GM19328 (cell line): ENCODE measurements around the gene CNIH1.
"Not testable (repeated sequence)": the region's sequence is repeated elsewhere in the genome, so short reads cannot be mapped to it uniquely, and the experiment has no call there.

Experiments
- ATAC-seq: cut with Tn5 transposase; IDR thresholded peaks from one replicate; pipeline ENCODE4 v1.9.1; 2021; ENCODE audit warnings: mild to moderate bottlenecking, moderate library complexity; ENCODE audit not compliant: unreplicated experiment

Gene CNIH1

GRCh38 chr14:54470701-54471100, 29.5 kb upstream of the CNIH1 start:
- no peak for ATAC-seq

- no peak for ATAC-seq
These were observed 26.1 kb upstream of the CNIH1 start for GRCh38 chr14:54467280-54467679.

- ATAC-seq = no peak
These were observed 24.5 kb upstream of the CNIH1 start for GRCh38 chr14:54465654-54466053.

GRCh38 chr14:54462048-54462447, 20.9 kb upstream of the CNIH1 start:
- ATAC-seq = no peak

- ATAC-seq = no peak
These were observed 17.9 kb upstream of the CNIH1 start for GRCh38 chr14:54459106-54459505.

- ATAC-seq = not testable (repeated sequence)
These were observed 17.4 kb upstream of the CNIH1 start for GRCh38 chr14:54458536-54458935.

GRCh38 chr14:54457609-54457996, 16.4 kb upstream of the CNIH1 start:
- ATAC-seq = no peak

- not testable (repeated sequence) for ATAC-seq
These were observed 15.8 kb upstream of the CNIH1 start for GRCh38 chr14:54456820-54457608.

- no peak for ATAC-seq
These were observed 14.2 kb upstream of the CNIH1 start for GRCh38 chr14:54455363-54455762.

- not testable (repeated sequence) for ATAC-seq
These were observed 12.8 kb upstream of the CNIH1 start for GRCh38 chr14:54453990-54454389.

GRCh38 chr14:54453252-54453651, 12.1 kb upstream of the CNIH1 start:
- no peak for ATAC-seq

- ATAC-seq = no peak
These were observed 10.8 kb upstream of the CNIH1 start for GRCh38 chr14:54451961-54452360.

GRCh38 chr14:54451121-54451601, 10.0 kb upstream of the CNIH1 start:
- ATAC-seq = no peak

- peak; percentile 76 for ATAC-seq
These were observed 9.4 kb upstream of the CNIH1 start for GRCh38 chr14:54450535-54450934.

- no peak for ATAC-seq
These were observed 6.1 kb upstream of the CNIH1 start for GRCh38 chr14:54447231-54447692.

- ATAC-seq = no peak
These were observed 5.1 kb upstream of the CNIH1 start for GRCh38 chr14:54446161-54446693.

- ATAC-seq = no peak
These were observed 3.5 kb upstream of the CNIH1 start for GRCh38 chr14:54444681-54445080.

- no peak for ATAC-seq
These were observed 2.8 kb upstream of the CNIH1 start for GRCh38 chr14:54443981-54444380.

- not testable (repeated sequence) for ATAC-seq
These were observed 1.8 kb upstream of the CNIH1 start for GRCh38 chr14:54442961-54443360.

GRCh38 chr14:54440476-54440872, 700 bp downstream of the CNIH1 start:
- ATAC-seq = no peak

- ATAC-seq = no peak
These were observed 1.1 kb downstream of the CNIH1 start for GRCh38 chr14:54440037-54440436.

GRCh38 chr14:54438703-54439102, 2.5 kb downstream of the CNIH1 start:
- ATAC-seq = no peak
